C4-2B (cell line): ENCODE measurements around the gene DCLK1.

Experiments used
- ZFX ChIP-seq: fragments of 450-650 bp; IDR thresholded peaks from 2 replicates; pipeline ENCODE4 v1.6.1; 2017
- TF ChIP-seq, protein P1 (sequence below): fragments of 450-650 bp; conservative IDR thresholded peaks from 2 replicates; pipeline ENCODE4 v1.5.1; 2017; ENCODE audit warnings: mild to moderate bottlenecking

GRCh38 chr13:35727881-35728280 is 403.3 kb downstream of the DCLK1 start:
- TF ChIP-seq, protein P1, sequence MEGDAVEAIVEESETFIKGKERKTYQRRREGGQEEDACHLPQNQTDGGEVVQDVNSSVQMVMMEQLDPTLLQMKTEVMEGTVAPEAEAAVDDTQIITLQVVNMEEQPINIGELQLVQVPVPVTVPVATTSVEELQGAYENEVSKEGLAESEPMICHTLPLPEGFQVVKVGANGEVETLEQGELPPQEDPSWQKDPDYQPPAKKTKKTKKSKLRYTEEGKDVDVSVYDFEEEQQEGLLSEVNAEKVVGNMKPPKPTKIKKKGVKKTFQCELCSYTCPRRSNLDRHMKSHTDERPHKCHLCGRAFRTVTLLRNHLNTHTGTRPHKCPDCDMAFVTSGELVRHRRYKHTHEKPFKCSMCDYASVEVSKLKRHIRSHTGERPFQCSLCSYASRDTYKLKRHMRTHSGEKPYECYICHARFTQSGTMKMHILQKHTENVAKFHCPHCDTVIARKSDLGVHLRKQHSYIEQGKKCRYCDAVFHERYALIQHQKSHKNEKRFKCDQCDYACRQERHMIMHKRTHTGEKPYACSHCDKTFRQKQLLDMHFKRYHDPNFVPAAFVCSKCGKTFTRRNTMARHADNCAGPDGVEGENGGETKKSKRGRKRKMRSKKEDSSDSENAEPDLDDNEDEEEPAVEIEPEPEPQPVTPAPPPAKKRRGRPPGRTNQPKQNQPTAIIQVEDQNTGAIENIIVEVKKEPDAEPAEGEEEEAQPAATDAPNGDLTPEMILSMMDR, result no peak
- no peak for TF ChIP-seq ZFX
